B cell (primary cell): Measurements from ENCODE around the gene TENM4. TPM values are rescaled to one million over a fixed set of nuclear protein-coding genes. Genes with fewer than 3 reads are reported as not detected.

Experiments used
- ATAC-seq: fragments of 200-7000 bp; cut with Tn5 transposase; one replicate; pipeline ENCODE4 v1.10.0; 2021; ENCODE audit warnings: low read depth, mild to moderate bottlenecking, moderate number of reproducible peaks, moderate library complexity
- CTCF ChIA-PET: fragments of 350-600 bp; sonication (Branson Sonifier 250); formaldehyde crosslinking; loops from one replicate; lab custom pipeline; 2021; ENCODE audit warnings: antibody characterized with exemption, inconsistent platforms; lab: Charles Lee
- POLR2A ChIA-PET: fragments of 350-600 bp; sonication (Branson Sonifier 250); formaldehyde crosslinking; loops from one replicate; lab custom pipeline; 2021; ENCODE audit warnings: antibody characterized with exemption; lab: Charles Lee
- DNase-seq: peaks from one replicate; pipeline ENCODE4 v3.0.0; 2013
- H2AFZ ChIP-seq: 2 replicates; pipeline ENCODE4 v1.6.1; 2012; ENCODE audit warnings: mild to moderate bottlenecking, low read depth, low read length; ENCODE audit not compliant: insufficient read depth, poor library complexity, severe bottlenecking
- H3K27ac ChIP-seq, 2 donors: 1 replicate in 1 of 2; 2 replicates in 1 of 2; pipeline ENCODE4 v1.5.1; 2012 to 2013; ENCODE audit warnings: low read length in 2 of 2, mild to moderate bottlenecking in 2 of 2, moderate library complexity in 1 of 2
- H3K27me3 ChIP-seq, 4 experiments: fragments of 200-600 bp in 1 of 4; sonication (generic) in 1 of 4; replicated peaks in 1 of 4; 1 replicate in 2 of 4; 2 replicates in 2 of 4; pipeline versions ENCODE4 v1.6.1 to v1.7.0; 2013 to 2016; ENCODE audit warnings: low read length in 3 of 4, mild to moderate bottlenecking in 2 of 4, mixed read lengths in 1 of 4, moderate library complexity in 1 of 4; ENCODE audit not compliant: insufficient read depth in 4 of 4, control insufficient read depth in 3 of 4; ENCODE audit errors: control extremely low read depth in 1 of 4
- H3K36me3 ChIP-seq, 2 experiments: replicated peaks in 1 of 2; 1 replicate in 1 of 2; 2 replicates in 1 of 2; pipeline versions ENCODE4 v1.6.1 to v1.7.1; 2013; ENCODE audit warnings: low read length in 1 of 2; ENCODE audit not compliant: insufficient read depth in 2 of 2, control insufficient read depth in 1 of 2; ENCODE audit errors: control extremely low read depth in 1 of 2, extremely low read depth in 1 of 2
- H3K4me1 ChIP-seq, 2 donors: fragments of 200-600 bp in 1 of 2; sonication (generic) in 1 of 2; 1 replicate in 1 of 2; 2 replicates in 1 of 2; pipeline versions ENCODE4 v1.5.1 to v1.6.1; 2013 to 2017; ENCODE audit warnings: low read length in 2 of 2; ENCODE audit not compliant: control insufficient read depth in 2 of 2, insufficient read depth in 2 of 2
- H3K4me2 ChIP-seq: replicated peaks from 2 replicates; pipeline ENCODE3; 2012; ENCODE audit warnings: mild to moderate bottlenecking, low read depth, low read length; ENCODE audit not compliant: poor library complexity, severe bottlenecking
- H3K4me3 ChIP-seq, 5 experiments: fragments of 200-600 bp in 1 of 5; sonication (generic) in 1 of 5; 1 replicate in 3 of 5; 2 replicates in 2 of 5; pipeline versions ENCODE4 v1.5.1 to v1.7.0; 2011 to 2016; ENCODE audit warnings: low read length in 4 of 5, mild to moderate bottlenecking in 4 of 5, low read depth in 2 of 5, control low read depth in 1 of 5, moderate library complexity in 1 of 5; ENCODE audit not compliant: insufficient read depth in 1 of 5; ENCODE audit errors: control extremely low read depth in 1 of 5, extremely low read depth in 1 of 5
- H3K79me2 ChIP-seq: fragments of 200-600 bp; sonication (generic); one replicate; pipeline ENCODE4 v1.6.0; 2016; ENCODE audit warnings: low read length; ENCODE audit not compliant: control insufficient read depth, insufficient read depth
- H3K9ac ChIP-seq: fragments of 200-600 bp; sonication (generic); 2 replicates; pipeline ENCODE4 v1.6.1; 2017; ENCODE audit warnings: mild to moderate bottlenecking, low read length, moderate library complexity
- H3K9me3 ChIP-seq, 3 donors: one replicate each; pipeline versions ENCODE4 v1.6.1 to v1.7.1; 2013; ENCODE audit warnings: low read length in 2 of 3; ENCODE audit not compliant: control insufficient read depth in 2 of 3, insufficient read depth in 1 of 3; ENCODE audit errors: control extremely low read depth in 1 of 3
- H4K20me1 ChIP-seq: 2 replicates; pipeline ENCODE4 v1.6.0; 2012; ENCODE audit warnings: mild to moderate bottlenecking, low read length; ENCODE audit not compliant: insufficient read depth, control insufficient read depth, poor library complexity, severe bottlenecking
- H3K27ac Mint-ChIP-seq: one replicate; pipeline ENCODE4 v1.8.0; 2021; ENCODE audit warnings: mixed read lengths
- H3K27me3 Mint-ChIP-seq: one replicate; pipeline ENCODE4 v1.8.0; 2021; ENCODE audit warnings: mixed read lengths
- H3K4me1 Mint-ChIP-seq: one replicate; pipeline ENCODE4 v1.8.0; 2021; ENCODE audit warnings: mixed read lengths
- H3K4me3 Mint-ChIP-seq: one replicate; pipeline ENCODE4 v1.8.0; 2021; ENCODE audit warnings: mixed read lengths
- H3K9me3 Mint-ChIP-seq: one replicate; pipeline ENCODE4 v1.8.0; 2022; ENCODE audit warnings: mixed read lengths; ENCODE audit not compliant: insufficient read depth
- EZH2 ChIP-seq: IDR thresholded peaks from 2 replicates; pipeline ENCODE4 v1.6.1; 2012; ENCODE audit warnings: borderline replicate concordance, low read depth, mild to moderate bottlenecking, moderate library complexity, low read length; ENCODE audit not compliant: insufficient read depth, poor library complexity, severe bottlenecking
- WGBS: methylation state at CpG from one replicate; pipeline ENCODE4 v1.1.5; 2013; ENCODE audit warnings: missing lambda C conversion rate; ENCODE audit not compliant: insufficient coverage; 5-methylcytosine and 5-hydroxymethylcytosine counted together
- intact Hi-C: fragments of 100-400 bp; cut with micrococcal nuclease; formaldehyde crosslinking; loops from one replicate; pipeline ENCODE4 v1.10.0; 2022
- polyA plus RNA-seq: library from polyadenylated mRNA; depleted of rRNA; stranded (reverse); fragments of >200 nt; gene quantifications from 2 replicates; pipeline ENCODE4 v1.2.3, GENCODE V29; 2012
- total RNA-seq, 2 donors: library from RNA; stranded (reverse); fragments of 120-200 nt in 1 of 2; gene quantifications; 1 replicate in 1 of 2; 2 replicates in 1 of 2; pipeline versions ENCODE4 v1.2.3 to v1.2.4, GENCODE V29; 2013 to 2022
- TF ChIP-seq, protein P1 (sequence below): fragments of 200-600 bp; IDR thresholded peaks from one replicate; pipeline ENCODE4 v1.8.0; 2022; ENCODE audit warnings: antibody characterized with exemption, mild to moderate bottlenecking

TENM4 gene
- total and polyA plus RNA-seq, 2 donors (not counting 1 experiment from before 2014, with no cell fraction given) = 0.09 to 5.7 TPM

DNA sequence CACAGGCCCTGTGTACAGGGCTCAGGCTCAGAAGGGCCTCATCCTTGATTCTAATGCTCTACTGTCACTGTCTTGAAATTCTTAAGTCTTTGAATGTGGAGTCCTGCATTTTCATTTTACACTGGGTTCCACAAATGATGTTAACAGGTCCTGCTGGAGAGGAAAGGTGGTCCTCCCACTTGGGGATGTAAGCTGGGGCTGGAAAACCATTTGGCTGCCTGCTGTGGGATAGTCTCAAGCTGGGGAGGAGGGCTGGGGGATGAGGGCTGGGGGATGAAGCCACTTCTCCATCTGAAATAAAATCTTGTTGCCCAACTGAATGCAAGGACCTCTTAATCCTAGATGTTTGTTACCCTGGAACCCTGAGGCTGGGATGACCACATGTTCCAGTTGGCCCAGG, 423.0 kb downstream of the TENM4 start:
- H3K9ac ChIP-seq = no peak overlapping the region
- H2AFZ ChIP-seq = no peak overlapping the region
- peaks cover 0 to 9% (median 2%) of the 10 kb centered on the region in 4 experiments for H3K27me3 ChIP-seq
- Mint-ChIP-seq H3K27me3 (peaks cover 39% of the 10 kb centered on the region), H3K4me3 (no peak overlapping the region), H3K9me3 (no peaks in the 10 kb centered on the region), H3K27ac (no peak overlapping the region), H3K4me1 (no peaks in the 10 kb centered on the region)
- H3K4me1 ChIP-seq = no peaks in the 10 kb centered on the region
- no peaks in the 10 kb centered on the region for H4K20me1 ChIP-seq
- H3K4me3 ChIP-seq = no peak overlapping the region
- CTCF ChIA-PET = no interaction called here
- intact Hi-C loops = no loop called here
- H3K27ac ChIP-seq = no peak overlapping the region
- no peak for TF ChIP-seq EZH2
- TF ChIP-seq, protein P1, sequence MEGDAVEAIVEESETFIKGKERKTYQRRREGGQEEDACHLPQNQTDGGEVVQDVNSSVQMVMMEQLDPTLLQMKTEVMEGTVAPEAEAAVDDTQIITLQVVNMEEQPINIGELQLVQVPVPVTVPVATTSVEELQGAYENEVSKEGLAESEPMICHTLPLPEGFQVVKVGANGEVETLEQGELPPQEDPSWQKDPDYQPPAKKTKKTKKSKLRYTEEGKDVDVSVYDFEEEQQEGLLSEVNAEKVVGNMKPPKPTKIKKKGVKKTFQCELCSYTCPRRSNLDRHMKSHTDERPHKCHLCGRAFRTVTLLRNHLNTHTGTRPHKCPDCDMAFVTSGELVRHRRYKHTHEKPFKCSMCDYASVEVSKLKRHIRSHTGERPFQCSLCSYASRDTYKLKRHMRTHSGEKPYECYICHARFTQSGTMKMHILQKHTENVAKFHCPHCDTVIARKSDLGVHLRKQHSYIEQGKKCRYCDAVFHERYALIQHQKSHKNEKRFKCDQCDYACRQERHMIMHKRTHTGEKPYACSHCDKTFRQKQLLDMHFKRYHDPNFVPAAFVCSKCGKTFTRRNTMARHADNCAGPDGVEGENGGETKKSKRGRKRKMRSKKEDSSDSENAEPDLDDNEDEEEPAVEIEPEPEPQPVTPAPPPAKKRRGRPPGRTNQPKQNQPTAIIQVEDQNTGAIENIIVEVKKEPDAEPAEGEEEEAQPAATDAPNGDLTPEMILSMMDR = no peak
- no peak overlapping the region for H3K4me2 ChIP-seq
- DNase-seq = no peak
- POLR2A ChIA-PET = no interaction called here
- no peak for ATAC-seq
- no peaks in the 10 kb centered on the region for H3K9me3 ChIP-seq
- H3K79me2 ChIP-seq = no peaks in the 10 kb centered on the region
- no peaks in the 10 kb centered on the region for H3K36me3 ChIP-seq

DNA sequence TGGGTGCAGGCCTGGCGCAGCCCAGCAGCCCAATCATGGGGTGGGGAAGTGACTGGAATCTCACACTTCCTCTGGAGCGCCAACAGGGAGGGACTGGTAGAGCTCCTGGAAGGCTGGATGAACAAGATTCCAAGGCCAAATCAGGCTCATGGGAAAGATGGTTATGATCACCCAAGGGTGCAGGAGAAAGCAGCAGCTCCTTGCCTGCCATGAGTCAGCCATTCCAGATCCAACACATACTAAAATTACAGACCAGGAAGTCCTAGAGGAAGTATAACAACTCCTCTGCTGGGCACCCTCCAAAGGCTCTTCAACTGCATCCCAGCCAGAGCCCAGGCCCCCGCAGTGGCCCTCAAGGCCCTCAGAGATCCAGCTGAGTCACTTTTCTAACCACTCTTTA, 427.3 kb downstream of the TENM4 start:
- POLR2A ChIA-PET = no interaction called here
- CTCF ChIA-PET = no interaction called here
- Mint-ChIP-seq H3K27ac (no peak overlapping the region), H3K27me3 (peaks cover 24% of the 10 kb centered on the region), H3K4me1 (no peaks in the 10 kb centered on the region), H3K4me3 (no peak overlapping the region), H3K9me3 (no peaks in the 10 kb centered on the region)
- H3K4me2 ChIP-seq = no peak overlapping the region
- no peaks in the 10 kb centered on the region for H3K4me1 ChIP-seq
- no peak overlapping the region for H3K9ac ChIP-seq
- no peak overlapping the region for H3K27ac ChIP-seq
- DNase-seq (no peak), ATAC-seq (no peak)
- no peaks in the 10 kb centered on the region for H3K27me3 ChIP-seq
- no peaks in the 10 kb centered on the region for H3K36me3 ChIP-seq
- intact Hi-C loops = no loop called here
- no peak overlapping the region for H3K4me3 ChIP-seq
- no peaks in the 10 kb centered on the region for H4K20me1 ChIP-seq
- H3K79me2 ChIP-seq = no peaks in the 10 kb centered on the region
- WGBS = 67% methylated on average over 2 of the region's 3 CpGs
- TF ChIP-seq, protein P1 = no peak
- TF ChIP-seq EZH2 = no peak
- no peak overlapping the region for H2AFZ ChIP-seq
- H3K9me3 ChIP-seq = peaks cover 0 to 6% (median 0%) of the 10 kb centered on the region in 3 donors
